ENCODE data around the gene CIAO2A. TPM values are rescaled to one million over a fixed set of nuclear protein-coding genes. Genes with fewer than 3 reads are reported as not detected.

Gene CIAO2A
- total RNA-seq, 1 experiment from 2014 or later: 74.4 TPM

DNA sequence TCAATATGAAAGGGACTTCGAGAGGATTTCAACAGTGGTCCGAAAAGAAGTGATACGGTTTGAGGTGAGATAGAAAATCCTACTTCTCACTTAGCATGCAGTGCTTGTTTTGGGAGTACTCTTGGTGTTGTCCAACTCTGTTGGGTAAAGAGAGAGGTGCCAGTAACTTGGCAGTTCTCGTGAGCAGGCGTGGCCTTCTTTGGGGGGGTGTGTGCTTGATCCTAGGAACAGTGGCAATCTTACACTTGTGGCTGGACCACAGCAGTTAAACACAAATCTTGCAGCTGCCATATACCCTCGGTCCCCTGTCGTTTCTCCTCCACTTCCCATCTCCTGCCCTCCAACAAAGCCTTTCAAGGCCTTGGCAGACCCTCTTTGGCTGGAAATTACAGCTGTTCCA, 42.7 kb upstream of the CIAO2A start:
- H3K14ac ChIP-seq (ENCODE audit: insufficient read depth, low read length): no peak overlapping the region
- H2BK15ac ChIP-seq (ENCODE audit: low read depth, low read length): no peak overlapping the region
- H4K5ac ChIP-seq (ENCODE audit: insufficient read length, low read depth, low read length): no peak overlapping the region
- H4K8ac ChIP-seq (replicated peaks; ENCODE audit: insufficient read length, low read depth, low read length): no peak overlapping the region
- no peaks in the 10 kb centered on the region for H4K20me1 ChIP-seq (ENCODE audit: control insufficient read depth, insufficient read depth, insufficient read length)
- no peaks in the 10 kb centered on the region for H3K79me1 ChIP-seq (ENCODE audit: insufficient read depth, low read depth, low read length, poor library complexity, severe bottlenecking)
- Mint-ChIP-seq H3K27ac (no peak overlapping the region), H3K4me3 (no peak overlapping the region), H3K9me3 (no peaks in the 10 kb centered on the region), H3K36me3 (ENCODE audit: insufficient read depth in 1 of 3, low read depth in 3 of 3) (peaks cover 12 to 52% (median 46%) of the 10 kb centered on the region in 3 experiments; a peak in 6 of 7 replicates), H3K27me3 (ENCODE audit: low read depth) (no peaks in the 10 kb centered on the region), H3K4me1 (peaks cover 0 to 11% of the 10 kb centered on the region in 2 experiments; a peak in 2 of 4 replicates)
- no peak overlapping the region for H3K4ac ChIP-seq (ENCODE audit: low read depth, low read length)
- H3K4me2 ChIP-seq (ENCODE audit: insufficient read depth, insufficient read length, low read length): no peak overlapping the region
- no peaks in the 10 kb centered on the region for H3K79me2 ChIP-seq (ENCODE audit: insufficient read depth, low read length)
- no peak overlapping the region for H3K9ac ChIP-seq (ENCODE audit: extremely low read depth, insufficient read length, low read length)
- H4K91ac ChIP-seq (ENCODE audit: insufficient read length, low read depth, low read length): no peak overlapping the region
- no CpG with 5 or more reads among the region's 7 CpGs for WGBS (ENCODE audit: extremely low coverage, insufficient read length, low lambda C conversion rate)
- H2BK120ac ChIP-seq (ENCODE audit: low read depth, low read length, poor library complexity, severe bottlenecking): no peak overlapping the region
- no peak overlapping the region for H2AK5ac ChIP-seq (ENCODE audit: insufficient read length, low read length)
- no peak overlapping the region for H2AFZ ChIP-seq (ENCODE audit: low read length)
- no peak for DNase-seq
- no peak overlapping the region for H2BK5ac ChIP-seq (ENCODE audit: insufficient read length, low read length)
- TF ChIP-seq CTCF (conservative IDR thresholded peaks at IDR 0.05): no peak
- no peak overlapping the region for H3K18ac ChIP-seq (ENCODE audit: insufficient read length, low read depth, low read length)
- no peak overlapping the region for H2BK20ac ChIP-seq (ENCODE audit: low read depth, low read length, poor library complexity, severe bottlenecking)
- no peaks in the 10 kb centered on the region for H3K9me3 ChIP-seq (ENCODE audit: control insufficient read depth, low read depth, low read length)
- H3T11ph ChIP-seq (ENCODE audit: low read length): no peak overlapping the region
- H2BK12ac ChIP-seq (ENCODE audit: insufficient read length, low read depth, low read length): no peak overlapping the region
- no peak overlapping the region for H3K27ac ChIP-seq (ENCODE audit: insufficient read length, low read depth, low read length)
- H3K4me1 ChIP-seq (ENCODE audit: insufficient read depth, low read length): no peaks in the 10 kb centered on the region
- no peak overlapping the region for H3K23ac ChIP-seq (ENCODE audit: insufficient read length, low read depth, low read length)
- no peak overlapping the region for H3K56ac ChIP-seq (ENCODE audit: insufficient read length, low read depth, low read length)
- no peaks in the 10 kb centered on the region for H3K27me3 ChIP-seq (ENCODE audit: insufficient read depth, low read length)
- H3K23me2 ChIP-seq (ENCODE audit: insufficient read length, low read depth, low read length, poor library complexity, severe bottlenecking): no peaks in the 10 kb centered on the region

Measured in H9 (cell line).